ENCODE results near the gene CACNA1F.

CACNA1F gene

DNA sequence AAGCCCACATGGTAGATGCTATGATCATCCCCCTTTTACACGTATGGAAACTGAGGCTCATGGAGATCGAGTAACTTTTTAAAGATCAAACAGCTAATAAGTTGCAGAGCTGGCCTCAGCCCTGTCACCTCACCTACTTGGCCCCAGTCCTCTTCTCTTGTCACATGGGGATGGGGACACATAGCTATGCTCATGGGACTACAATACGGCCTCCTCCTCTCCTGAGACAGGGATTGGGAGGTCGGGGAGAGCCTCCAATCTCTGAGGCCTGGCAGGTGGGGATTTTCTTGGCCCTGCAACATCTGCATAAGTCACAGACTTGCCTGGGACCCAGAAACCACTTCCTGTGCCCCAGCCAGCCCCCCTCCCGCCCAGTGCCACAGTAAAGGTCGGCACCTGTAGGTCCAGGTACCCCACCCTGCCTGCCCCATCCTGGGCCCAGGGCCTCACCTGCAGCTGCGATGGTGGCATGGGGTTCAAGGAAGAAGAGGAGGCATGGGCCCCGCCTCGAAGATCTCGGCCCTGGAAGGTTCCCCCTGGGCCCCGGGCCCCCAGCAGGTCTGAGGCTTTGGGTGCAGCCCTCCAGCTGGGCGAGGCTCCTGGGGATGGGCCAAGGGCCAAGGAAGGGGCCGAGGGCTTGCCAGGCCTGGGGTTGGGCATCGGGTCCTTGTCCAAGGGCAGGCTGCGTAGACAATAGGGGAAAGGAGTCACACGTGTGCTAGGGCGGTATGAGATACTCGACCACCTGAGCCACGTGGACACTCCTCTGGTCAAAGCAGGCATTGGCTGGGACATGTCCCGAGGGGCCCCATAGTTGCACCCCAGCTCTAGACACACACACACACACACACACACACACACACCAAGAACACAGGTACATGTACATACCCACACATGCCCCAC is 25.0 kb upstream of the CACNA1F start:
- no peak for DNase-seq (ENCODE audit: low read depth in 2 of 2)

DNA sequence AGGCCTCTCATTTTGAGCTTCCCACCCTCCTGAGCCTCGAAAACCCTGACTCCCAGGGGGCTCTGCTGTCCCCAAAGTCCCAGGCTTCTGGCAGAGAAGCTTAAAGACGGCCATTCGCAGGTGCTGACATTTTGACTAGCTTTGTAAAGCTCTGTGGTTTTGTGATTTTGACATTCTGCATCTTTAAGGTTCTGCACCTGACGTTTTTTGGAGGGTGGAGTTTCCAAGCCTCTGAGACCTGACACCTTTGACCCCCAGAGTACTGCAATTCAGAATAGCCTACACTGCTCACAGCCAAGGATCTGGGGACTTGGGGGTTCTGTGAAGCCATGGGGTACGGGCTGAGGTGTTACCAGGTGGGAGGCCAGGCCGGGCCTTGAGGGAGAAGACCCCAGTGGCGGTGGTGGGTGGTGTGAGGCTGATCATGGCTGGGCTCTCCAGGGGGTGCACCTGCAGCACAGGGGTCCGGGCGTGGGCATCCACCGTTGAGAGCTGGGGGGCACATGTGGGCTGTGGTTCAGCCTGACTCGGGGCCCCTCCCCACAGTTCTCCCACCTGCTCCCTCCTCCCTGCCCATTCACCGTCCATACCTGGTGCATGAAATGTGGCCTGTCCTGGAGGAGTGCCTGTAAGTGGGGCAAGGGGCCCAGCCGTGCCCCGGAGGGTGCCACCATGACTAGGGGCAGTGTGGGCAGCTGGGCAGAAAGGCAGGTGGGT is 24.1 kb upstream of the CACNA1F start:
- no peak for DNase-seq (ENCODE audit: low read depth in 2 of 2)

DNA sequence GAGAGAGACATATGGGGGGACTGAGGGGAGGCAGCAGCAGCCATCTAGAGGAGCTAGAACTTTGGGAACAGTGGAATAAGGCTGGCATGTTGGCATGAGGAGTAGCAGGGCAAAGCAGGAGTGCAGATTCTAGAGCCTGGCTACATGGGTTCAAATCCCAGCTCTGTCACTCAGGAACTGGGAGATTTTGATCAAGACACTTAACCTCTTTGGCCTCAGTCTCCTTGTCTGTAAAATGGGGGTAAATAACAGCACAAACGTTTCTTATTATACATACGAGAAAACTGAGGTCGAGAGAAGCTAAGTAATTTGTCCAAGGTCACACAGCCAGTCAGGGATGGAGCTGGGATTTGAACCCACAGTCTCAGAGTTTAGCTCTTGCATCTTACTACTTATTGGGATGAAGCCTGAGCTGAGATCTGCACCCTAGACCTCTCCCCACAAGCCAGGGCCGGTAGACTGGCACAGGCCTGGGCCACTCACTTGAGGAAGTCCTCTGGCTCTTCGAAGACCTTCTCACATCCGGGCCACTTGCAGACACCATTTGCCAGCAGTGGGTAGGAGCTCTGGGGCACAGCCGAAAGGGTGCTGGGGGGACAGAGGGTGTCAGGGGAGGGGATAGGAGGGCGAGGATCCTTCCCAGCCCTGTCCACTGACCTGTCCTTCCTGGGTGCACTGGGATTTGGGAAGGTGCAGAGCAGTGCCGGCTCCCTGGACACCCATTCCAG is 23.3 kb upstream of the CACNA1F start:
- no peak for DNase-seq (ENCODE audit: low read depth in 2 of 2)

DNA sequence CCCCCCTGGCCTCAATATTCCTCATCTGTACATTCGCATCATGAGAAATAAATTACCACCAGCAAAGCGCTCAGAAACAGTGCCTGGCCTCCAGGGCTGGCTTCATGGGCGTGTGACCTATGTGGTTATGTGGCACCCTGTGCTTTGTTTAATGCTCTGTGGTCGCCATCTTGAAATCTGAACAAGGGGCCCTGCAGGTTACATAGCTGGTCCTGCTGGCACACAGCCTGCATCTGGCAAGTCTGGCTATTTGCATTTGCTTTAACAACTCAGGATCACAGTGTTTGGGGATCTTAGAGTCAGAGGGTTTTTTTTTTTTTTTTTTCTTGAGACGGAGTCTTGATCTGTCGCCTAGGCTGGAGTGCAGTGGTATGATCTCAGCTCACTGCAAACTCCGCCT is 21.5 kb upstream of the CACNA1F start:
- no peak for DNase-seq (ENCODE audit: low read depth in 2 of 2)

DNA sequence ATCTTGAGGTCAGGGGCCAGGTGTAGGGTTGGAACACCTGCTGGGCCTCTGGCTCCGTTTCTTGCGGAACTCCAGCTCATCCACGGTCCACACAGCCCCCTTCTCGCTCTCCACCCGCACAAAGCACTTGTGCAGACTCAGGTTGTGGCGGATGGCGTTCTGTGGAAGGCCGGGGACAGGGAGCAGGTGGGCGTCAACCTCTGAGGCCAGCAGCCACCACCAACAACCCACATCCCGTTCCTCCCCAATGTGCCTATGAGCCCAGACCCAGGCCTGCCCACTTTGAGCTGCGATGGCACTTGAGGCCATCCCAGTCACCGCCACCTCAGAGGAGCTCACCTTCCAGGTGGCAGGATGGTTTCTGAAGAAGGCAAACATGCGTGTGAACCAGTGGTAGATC is 18.2 kb upstream of the CACNA1F start:
- DNase-seq (ENCODE audit: low read depth in 2 of 2): no peak

DNA sequence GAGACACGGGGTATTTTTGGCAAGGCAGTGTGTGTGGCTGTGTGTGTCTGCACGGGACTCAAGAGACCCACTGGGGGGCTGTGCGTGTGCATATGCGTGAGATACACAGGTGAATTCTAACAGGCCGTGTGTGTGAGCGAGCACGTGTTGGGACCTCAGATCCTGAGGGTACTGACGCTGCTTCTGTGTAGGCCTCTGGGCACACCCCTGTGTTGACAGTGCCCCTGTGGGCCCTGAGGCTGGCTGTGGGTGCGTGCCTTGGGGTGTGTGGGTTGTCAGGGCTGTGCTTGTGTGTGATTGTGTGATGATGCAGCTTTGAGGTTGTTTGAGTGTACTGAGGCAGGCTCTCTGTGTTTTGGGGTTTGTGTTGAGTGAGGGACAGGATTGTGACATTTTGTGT is 17.4 kb upstream of the CACNA1F start:
- DNase-seq (ENCODE audit: low read depth in 2 of 2): no peak

DNA sequence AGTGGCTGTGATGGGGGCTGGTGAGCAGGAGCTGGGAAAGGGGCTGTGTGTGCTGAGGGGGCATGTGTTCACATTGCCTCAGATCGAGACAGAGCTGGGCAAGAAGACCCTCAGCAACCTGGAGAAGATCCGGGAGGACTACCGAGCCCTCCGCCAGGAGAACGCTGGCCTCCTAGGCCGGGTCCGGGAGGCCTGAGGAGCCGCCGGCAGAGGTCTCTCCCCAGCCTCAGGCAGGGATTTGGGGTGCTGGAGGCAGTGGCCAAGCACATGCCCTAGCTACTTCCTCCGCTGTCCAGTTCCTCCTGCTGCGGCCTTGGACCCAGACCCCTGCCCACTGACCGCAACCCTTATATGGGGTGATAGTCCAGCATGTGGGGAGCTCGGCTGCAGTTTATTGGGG is 16.9 kb upstream of the CACNA1F start:
- DNase-seq (ENCODE audit: low read depth in 2 of 2): no peak

DNA sequence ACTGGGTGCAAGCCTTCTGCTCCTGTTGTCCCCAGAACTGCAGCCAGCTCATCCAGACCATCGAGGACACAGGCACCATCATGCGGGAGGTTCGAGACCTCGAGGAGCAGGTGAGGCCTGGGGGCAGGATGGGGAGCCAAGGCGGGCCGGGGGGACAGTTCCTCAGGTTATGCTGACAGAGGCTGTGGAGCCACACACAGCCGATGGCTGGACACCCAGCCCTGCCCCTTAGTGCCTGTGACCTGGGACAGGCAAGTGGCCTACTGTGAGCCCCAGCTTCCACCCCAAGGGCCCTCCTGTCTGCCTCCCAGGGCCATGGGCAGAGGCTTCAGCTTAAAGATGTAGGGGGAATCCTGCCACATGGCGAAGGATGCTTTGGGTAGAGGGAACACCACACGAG is 16.5 kb upstream of the CACNA1F start:
- no peak for DNase-seq (ENCODE audit: low read depth in 2 of 2)

DNA sequence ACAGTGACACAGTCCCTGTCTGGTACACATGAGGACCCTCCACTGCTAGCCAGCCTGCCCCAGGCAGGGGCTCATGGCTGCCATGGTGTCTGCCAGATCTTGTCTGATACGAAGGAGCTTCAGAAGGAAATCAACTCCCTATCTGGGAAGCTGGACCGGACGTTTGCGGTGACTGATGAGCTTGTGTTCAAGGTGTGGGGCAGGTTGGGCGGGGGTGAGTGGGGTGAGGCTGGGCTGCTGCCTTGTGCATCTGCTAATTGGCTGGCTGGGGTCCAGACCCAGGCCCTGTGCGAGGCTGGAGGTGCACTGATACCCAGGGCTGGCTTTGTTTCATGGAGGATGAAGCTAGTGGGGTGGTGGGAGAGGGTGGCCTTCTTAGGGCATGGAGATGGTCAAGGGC is 15.9 kb upstream of the CACNA1F start:
- no peak for DNase-seq (ENCODE audit: low read depth in 2 of 2)

DNA sequence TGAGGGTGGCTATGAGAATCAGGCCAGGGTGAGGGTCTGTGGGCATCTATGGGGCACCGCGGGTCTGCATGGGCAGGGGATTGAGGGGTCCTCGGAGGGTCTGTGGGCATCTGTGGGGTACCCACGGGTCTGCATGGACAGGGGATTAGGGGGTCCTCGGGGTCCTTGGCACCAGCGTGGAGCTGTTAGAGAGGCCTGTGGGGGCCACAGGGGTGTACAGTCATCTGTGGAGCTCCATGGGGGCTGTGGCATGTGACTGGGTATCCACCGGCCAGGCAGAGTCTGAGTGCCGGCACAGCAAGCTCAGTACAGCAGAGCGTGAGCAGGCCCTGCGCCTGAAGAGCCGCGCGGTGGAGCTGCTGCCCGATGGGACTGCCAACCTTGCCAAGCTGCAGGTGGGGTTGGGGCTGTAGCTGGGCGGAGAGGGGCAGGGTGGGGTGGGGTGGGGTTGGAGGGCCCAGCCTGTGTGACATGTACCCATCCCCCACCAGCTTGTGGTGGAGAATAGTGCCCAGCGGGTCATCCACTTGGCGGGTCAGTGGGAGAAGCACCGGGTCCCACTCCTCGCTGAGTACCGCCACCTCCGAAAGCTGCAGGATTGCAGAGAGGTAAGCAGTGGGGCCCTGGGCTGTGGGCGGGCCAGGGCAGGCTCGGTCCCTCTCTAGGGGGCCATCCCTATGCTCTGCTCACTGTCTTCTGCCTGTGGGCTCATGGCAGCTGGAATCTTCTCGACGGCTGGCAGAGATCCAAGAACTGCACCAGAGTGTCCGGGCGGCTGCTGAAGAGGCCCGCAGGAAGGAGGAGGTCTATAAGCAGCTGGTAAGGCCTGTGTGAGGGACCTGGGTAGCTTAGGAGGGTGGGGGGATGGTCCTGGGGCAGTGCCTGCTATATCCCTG is 15.0 kb upstream of the CACNA1F start:
- no peak for DNase-seq (ENCODE audit: low read depth in 2 of 2)

DNA sequence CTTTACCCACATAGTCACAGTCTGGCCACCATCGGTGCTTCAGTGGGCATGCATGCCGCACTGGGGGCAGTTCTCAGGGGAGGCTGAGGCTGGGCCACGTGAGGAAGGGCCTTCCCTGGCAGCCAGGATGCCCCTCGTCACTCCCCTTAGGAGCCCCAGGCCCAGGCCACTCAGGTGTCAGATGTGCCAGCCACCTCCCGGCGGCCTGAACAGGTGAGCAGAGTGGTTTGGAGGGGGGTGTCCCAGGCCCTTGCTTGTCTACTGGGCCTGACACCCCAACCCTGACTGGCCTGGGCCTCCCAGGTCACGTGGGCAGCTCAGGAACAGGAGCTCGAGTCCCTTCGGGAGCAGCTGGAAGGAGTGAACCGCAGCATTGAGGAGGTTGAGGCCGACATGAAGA is 14.2 kb upstream of the CACNA1F start:
- no peak for DNase-seq (ENCODE audit: low read depth in 2 of 2)

DNA sequence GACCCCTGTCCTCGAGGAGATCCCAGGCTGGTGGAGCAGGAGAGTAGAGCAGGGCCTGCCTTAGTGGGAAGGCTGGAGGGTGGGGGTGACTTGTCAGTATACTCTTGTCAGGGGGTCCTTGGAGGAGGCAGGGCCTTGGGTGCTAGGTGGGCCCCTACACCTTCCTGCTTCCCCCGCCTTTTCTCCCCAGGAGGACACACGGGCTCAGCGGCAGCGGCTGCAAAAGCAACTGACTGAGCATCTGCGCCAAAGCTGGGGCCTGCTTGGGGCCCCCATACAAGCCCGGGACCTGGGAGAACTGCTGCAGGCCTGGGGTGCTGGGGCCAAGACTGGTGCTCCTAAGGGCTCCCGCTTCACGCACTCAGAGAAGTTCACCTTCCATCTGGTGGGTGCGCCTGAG is 13.4 kb upstream of the CACNA1F start:
- no peak for DNase-seq (ENCODE audit: low read depth in 2 of 2)

DNA sequence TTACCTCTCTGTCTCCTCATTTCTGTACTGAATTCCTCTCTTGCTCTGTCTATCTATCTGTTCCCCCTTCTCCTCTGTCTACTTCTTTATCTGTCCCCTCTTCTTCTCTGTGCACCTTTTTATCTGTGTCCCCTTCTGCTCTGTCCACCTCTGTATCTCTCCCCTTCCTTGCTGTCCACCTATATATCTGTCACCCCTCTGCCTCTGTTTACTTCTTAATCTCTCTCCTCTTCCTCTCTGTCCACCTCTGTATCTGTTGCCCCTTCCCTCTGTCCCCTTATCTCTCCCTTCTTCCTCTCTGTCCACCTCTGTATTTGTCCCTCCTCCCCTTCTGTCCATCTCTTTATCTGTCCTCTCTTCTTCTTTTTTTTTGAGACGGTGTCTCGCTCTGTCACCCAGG is 11.1 kb upstream of the CACNA1F start:
- DNase-seq (ENCODE audit: low read depth in 2 of 2): no peak

DNA sequence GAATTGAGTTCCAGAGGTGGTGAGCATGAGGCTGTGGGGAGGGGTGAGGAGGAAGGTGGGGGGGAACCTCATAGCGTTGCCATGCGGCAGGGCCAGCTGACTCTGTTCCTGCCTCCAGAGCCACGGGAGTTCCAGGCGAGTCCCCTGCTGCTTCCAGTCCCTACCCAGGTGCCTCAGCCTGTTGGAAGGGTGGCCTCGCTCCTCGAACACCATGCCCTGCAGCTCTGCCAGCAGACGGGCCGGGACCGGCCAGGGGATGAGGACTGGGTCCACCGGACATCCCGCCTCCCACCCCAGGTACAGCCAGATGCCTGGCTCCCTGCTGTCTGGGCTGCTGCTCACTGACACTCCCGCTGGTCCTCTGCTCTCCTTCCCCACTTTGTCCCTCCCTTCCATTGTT is 10.0 kb upstream of the CACNA1F start:
- DNase-seq (ENCODE audit: low read depth in 2 of 2): no peak

DNA sequence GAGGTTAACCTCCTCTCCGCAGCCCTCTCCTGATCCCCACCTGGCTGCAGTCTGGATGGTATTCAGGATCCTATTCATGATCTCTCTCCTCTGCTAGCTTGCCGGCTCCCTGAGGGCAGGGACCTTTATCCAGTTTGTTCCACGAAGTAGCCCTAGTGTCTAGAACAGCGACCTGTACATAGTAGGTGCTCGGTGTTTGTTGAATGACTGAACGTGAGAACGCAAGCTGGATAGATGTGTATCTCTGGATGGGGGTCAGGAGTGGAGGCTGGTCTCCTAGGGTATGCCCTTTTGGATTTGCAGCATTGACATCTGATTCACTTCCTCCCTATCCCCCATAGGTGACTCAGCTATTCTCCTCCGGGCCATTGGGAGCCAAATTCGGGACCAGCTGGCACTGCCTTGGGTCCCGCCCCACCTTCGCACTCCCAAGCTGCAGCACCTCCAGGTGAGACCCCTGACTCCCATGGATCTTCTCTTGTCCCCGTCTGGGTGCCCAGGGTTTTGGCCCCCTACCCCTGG is 9.5 kb upstream of the CACNA1F start:
- DNase-seq (ENCODE audit: low read depth in 2 of 2): no peak

DNA sequence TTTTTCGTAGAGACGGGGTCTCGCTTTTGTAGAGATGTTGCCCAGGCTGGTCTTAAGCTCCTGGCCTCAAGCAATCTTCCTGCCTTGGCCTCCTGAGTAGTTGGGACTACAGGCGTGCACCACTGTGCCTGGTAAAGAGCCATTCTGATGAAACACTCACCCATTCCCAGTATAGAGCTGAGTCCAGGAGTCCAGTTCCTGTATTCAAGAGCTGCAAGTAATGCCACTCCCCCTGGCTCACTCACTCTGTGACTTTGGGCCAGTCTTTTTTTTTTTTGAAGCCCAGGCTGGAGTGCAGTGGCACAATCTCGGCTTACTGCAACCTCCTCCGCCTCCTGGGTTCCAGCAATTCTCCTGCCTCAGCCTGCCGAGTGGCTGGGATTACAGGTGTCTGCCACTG is 5.6 kb upstream of the CACNA1F start:
- no peak for DNase-seq (ENCODE audit: low read depth in 2 of 2)

DNA sequence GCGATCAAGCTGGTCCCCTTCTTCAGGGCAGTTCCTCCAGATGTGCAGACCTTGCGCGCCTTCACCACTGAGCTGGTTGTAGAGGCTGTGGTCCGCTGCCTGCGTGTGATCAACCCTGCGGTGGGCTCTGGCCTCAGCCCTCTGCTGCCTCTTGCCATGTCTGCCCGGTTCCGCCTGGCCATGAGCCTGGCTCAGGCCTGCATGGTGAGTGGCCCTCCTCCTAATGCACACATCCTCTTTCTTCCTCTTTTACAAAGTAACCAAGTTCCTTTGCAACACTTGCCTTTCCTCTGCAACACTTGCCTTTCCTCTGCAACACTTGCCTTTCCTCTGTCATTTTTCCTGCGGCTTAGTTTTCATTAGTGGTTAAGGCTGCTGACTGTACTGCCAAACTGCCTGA is 3.9 kb upstream of the CACNA1F start:
- no peak for DNase-seq (ENCODE audit: low read depth in 2 of 2)

DNA sequence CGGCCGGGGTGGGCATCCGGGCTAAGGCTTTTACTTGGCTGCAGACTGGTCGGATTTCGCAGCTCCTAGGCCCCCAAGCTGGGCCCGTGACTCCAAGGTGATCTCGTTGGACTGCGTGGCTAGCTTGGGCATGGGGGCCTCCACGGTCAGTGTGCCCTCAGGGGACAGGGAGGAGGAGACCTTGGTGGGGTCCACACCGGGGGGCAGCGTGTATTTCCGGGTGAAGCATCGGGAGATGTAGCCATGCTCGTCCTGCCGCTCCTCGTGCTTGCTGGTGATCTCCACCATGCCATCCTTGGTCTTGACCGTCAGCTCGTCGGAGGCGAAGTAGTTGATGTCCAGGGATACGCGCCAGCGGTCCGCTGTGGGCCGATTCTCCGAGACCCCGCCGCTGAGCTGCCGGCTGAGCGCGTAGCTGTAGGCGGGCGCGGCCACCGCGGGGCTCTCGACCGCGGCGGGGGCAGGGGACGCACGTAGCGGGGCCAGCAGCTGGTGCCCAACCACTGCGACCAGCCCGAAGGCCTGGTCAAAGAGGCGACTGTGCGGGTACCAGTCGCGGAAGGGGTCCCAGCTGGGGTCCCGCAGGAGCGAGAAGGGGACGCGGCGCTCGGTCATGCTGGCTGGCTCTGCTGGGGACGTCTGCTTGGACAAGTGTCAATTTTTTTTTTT is 881 bp upstream of the CACNA1F start:
- DNase-seq (ENCODE audit: low read depth in 2 of 2): no peak

DNA sequence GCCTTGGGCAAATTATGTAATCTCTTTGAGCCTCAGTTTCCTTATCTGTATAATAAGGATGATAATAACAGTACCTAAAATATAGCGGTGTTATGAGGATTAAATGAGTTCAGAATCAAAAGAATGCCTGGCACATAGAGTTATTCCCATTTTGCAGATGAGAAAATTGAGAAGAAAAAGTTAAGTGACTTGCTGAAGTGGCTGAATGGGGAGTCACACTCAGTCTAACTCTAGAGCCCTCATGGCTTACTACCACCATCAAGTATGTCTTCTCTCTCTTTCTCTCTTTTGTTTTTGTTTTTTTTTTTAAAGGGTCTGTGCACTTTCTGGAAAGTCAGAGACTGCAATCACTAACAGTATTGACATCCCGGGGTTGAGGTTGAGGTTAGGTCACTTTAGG is 615 bp downstream of the CACNA1F start:
- no peak for DNase-seq (ENCODE audit: low read depth in 2 of 2)

DNA sequence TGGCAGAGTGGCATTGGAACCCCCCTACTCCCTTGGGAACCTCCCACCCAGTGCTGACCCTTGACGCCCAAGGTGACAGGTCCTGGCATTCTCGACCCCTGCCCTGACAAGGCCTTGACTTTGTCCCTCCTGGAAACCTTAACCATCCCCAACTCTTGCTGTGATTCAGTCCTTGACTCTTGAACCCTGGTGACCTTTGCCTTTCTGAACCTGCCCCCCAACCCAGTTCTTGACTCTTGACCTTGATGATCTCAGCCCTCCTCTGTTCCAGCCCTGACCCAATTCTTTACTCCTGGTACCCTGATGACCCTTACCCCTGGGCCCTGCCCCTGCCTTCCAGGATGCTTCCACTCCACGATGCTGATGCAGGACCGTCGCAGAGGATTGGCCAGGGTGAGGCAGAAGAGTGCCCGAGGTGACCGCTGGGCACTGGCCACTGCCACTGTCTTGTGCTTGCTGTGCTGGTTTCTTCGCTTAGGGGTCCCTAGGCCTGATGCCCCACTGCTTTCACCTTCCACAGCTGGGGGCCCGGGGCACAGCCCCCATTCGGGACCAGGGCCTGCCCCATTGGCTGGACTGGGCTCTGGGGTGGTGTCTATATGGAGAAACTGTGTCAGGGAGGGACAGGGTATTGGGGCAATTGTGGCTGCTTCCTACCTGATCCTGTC is 1.7 kb downstream of the CACNA1F start:
- DNase-seq (ENCODE audit: low read depth in 2 of 2): no peak

All from stimulated activated CD8-positive, alpha-beta memory T cell treated with anti-CD3 and anti-CD28 coated beads, Interleukin-15, amount 100 ng/mL, for 4 hours (primary cell).